Caco-2 (cell line): ENCODE data around the gene WNT3A. TPM values are rescaled to one million over a fixed set of nuclear protein-coding genes. Genes with fewer than 3 reads are reported as not detected.
"Not testable (repeated sequence)": the region's sequence is repeated elsewhere in the genome, so short reads cannot be mapped to it uniquely, and the experiment has no call there.

Experiments used
- BruUV-seq: library from RNA; stranded (reverse); fragments of 400-500 nt; replicated peaks from 2 replicates; lab custom pipeline; 2021; lab: Mats Ljungman, UMichigan
- CTCF ChIA-PET: fragments of 300-600 bp; sonication (Branson Sonifier 250); formaldehyde crosslinking; loops from one replicate; lab custom pipeline; 2022; ENCODE audit warnings: antibody characterized with exemption; lab: Charles Lee
- POLR2A ChIA-PET: fragments of 300-600 bp; sonication (Branson Sonifier 250); formaldehyde crosslinking; loops from one replicate; lab custom pipeline; 2022; ENCODE audit warnings: antibody characterized with exemption; lab: Charles Lee
- DNase-seq, 2 experiments: peaks; one replicate each; pipeline versions ENCODE4 v3.0.0 to v3.0.0-alpha.2; 2020 to 2022
- H3K27me3 ChIP-seq: replicated peaks from 2 replicates; pipeline ENCODE4 v1.6.0; 2011; ENCODE audit warnings: low read length; ENCODE audit not compliant: control insufficient read depth, insufficient read depth
- H3K36me3 ChIP-seq: 2 replicates; pipeline ENCODE4 v1.5.1; 2011; ENCODE audit warnings: low read length; ENCODE audit not compliant: control insufficient read depth, insufficient read depth
- H3K4me1 ChIP-seq: fragments of 250-450 bp; sonication (Bioruptor Pico); 2 replicates; pipeline ENCODE4 v1.5.1; 2020; ENCODE audit warnings: mild to moderate bottlenecking
- H3K4me3 ChIP-seq: 2 replicates; pipeline ENCODE4 v1.5.1; 2011; ENCODE audit warnings: low read depth, mild to moderate bottlenecking, control low read depth, low read length
- H3K9me3 ChIP-seq: fragments of 250-450 bp; sonication (Bioruptor Pico); 2 replicates; pipeline ENCODE4 v1.5.1; 2020; ENCODE audit warnings: mild to moderate bottlenecking, moderate library complexity
- H3K27ac Mint-ChIP-seq: one replicate; pipeline ENCODE4 v1.8.0; 2022; ENCODE audit warnings: mixed read lengths; ENCODE audit not compliant: unreplicated experiment
- H3K27me3 Mint-ChIP-seq: one replicate; pipeline ENCODE4 v1.8.0; 2022; ENCODE audit warnings: mixed read lengths; ENCODE audit not compliant: insufficient read depth, unreplicated experiment
- H3K36me3 Mint-ChIP-seq: one replicate; pipeline ENCODE4 v1.8.0; 2022; ENCODE audit warnings: mild to moderate bottlenecking, mixed read lengths; ENCODE audit not compliant: insufficient read depth, unreplicated experiment
- H3K4me1 Mint-ChIP-seq: one replicate; pipeline ENCODE4 v1.8.0; 2022; ENCODE audit warnings: low read depth, mixed read lengths; ENCODE audit not compliant: unreplicated experiment
- H3K4me3 Mint-ChIP-seq: one replicate; pipeline ENCODE4 v1.8.0; 2022; ENCODE audit warnings: mild to moderate bottlenecking, moderate library complexity, mixed read lengths; ENCODE audit not compliant: unreplicated experiment
- H3K9me3 Mint-ChIP-seq: one replicate; pipeline ENCODE4 v1.8.0; 2022; ENCODE audit warnings: mixed read lengths; ENCODE audit not compliant: unreplicated experiment
- CTCF ChIP-seq, 2 experiments: fragments of 200-600 bp in 1 of 2; IDR thresholded peaks; 1 replicate in 1 of 2; 2 replicates in 1 of 2; pipeline versions ENCODE4 v1.5.1 to v1.8.0; 2011 to 2022; ENCODE audit warnings: antibody characterized with exemption in 1 of 2, control low read depth in 1 of 2, inconsistent platforms in 1 of 2, low read depth in 1 of 2, low read length in 1 of 2, mild to moderate bottlenecking in 1 of 2, moderate library complexity in 1 of 2; ENCODE audit not compliant: insufficient read depth in 1 of 2, severe bottlenecking in 1 of 2, unreplicated experiment in 1 of 2
- intact Hi-C: fragments of 100-400 bp; cut with micrococcal nuclease; formaldehyde crosslinking; loops from one replicate; pipeline ENCODE4 v1.10.0; 2022; ENCODE audit not compliant: unreplicated experiment
- total RNA-seq: library from RNA; stranded (reverse); gene quantifications from 2 replicates; pipeline ENCODE4 v1.2.3, GENCODE V29; 2022

WNT3A gene
- total RNA-seq, 1 experiment from 2014 or later: 0.09 TPM

GRCh38 chr1:228017356-228018124, 10.7 kb downstream of the WNT3A start:
- ChIA-PET CTCF (interaction anchor here (1.0 kb wide), 1 partner anchor 13 kb away, joined by 3 read pairs; no protein-coding TSS in a partner anchor), POLR2A (no interaction called here)
- Mint-ChIP-seq H3K4me1 (no peaks in the 10 kb centered on the region), H3K27ac (no peak overlapping the region), H3K9me3 (no peaks in the 10 kb centered on the region), H3K36me3 (no peaks in the 10 kb centered on the region), H3K27me3 (peaks cover 3% of the 10 kb centered on the region), H3K4me3 (no peak overlapping the region)
- 0 out of 2 replicates have a peak, but pooled peaks cover 3% of the 10 kb centered on the region for H3K4me1 ChIP-seq
- BruUV-seq: no TSS peak
- no peaks in the 10 kb centered on the region for H3K36me3 ChIP-seq
- no peak for TF ChIP-seq CTCF (IDR thresholded peaks at IDR 0.05; ENCODE audit: insufficient read depth in 1 of 2, low read depth in 1 of 2, low read length in 1 of 2, severe bottlenecking in 1 of 2, unreplicated experiment in 1 of 2)
- no peak for DNase-seq
- no peak overlapping the region for H3K4me3 ChIP-seq
- intact Hi-C loops: no loop called here
- H3K27me3 ChIP-seq: no peaks in the 10 kb centered on the region
- H3K9me3 ChIP-seq: no peaks in the 10 kb centered on the region

- no peaks in the 10 kb centered on the region for H3K36me3 Mint-ChIP-seq
- H3K9me3 Mint-ChIP-seq: no peaks in the 10 kb centered on the region
- H3K27me3 ChIP-seq: no peaks in the 10 kb centered on the region
- peaks cover 4% of the 10 kb centered on the region for H3K27me3 Mint-ChIP-seq
- H3K9me3 ChIP-seq: no peaks in the 10 kb centered on the region
- TF ChIP-seq CTCF (IDR thresholded peaks at IDR 0.05; ENCODE audit: insufficient read depth in 1 of 2, low read depth in 1 of 2, low read length in 1 of 2, severe bottlenecking in 1 of 2, unreplicated experiment in 1 of 2): no peak
- no peak overlapping the region for H3K4me3 Mint-ChIP-seq
- no peaks in the 10 kb centered on the region for H3K36me3 ChIP-seq
- no peak overlapping the region for H3K4me3 ChIP-seq
- intact Hi-C loops: no loop called here
- DNase-seq: no peak
- no TSS peak for BruUV-seq
- POLR2A ChIA-PET: no interaction called here
- 0 out of 2 replicates have a peak, but pooled peaks cover 3% of the 10 kb centered on the region for H3K4me1 ChIP-seq
- H3K27ac Mint-ChIP-seq: no peak overlapping the region
- CTCF ChIA-PET: no interaction called here
- no peaks in the 10 kb centered on the region for H3K4me1 Mint-ChIP-seq
Observed at GRCh38 chr1:228018125-228018398, 11.3 kb downstream of the WNT3A start.

GRCh38 chr1:228018961-228019721, 12.3 kb downstream of the WNT3A start:
- H3K9me3 ChIP-seq: no peaks in the 10 kb centered on the region
- ChIA-PET CTCF (no interaction called here), POLR2A (no interaction called here)
- H3K27me3 ChIP-seq: no peaks in the 10 kb centered on the region
- intact Hi-C loops: no loop called here
- H3K36me3 ChIP-seq: no peaks in the 10 kb centered on the region
- H3K36me3 Mint-ChIP-seq: no peaks in the 10 kb centered on the region
- BruUV-seq: no TSS peak
- TF ChIP-seq CTCF (IDR thresholded peaks at IDR 0.05; ENCODE audit: insufficient read depth in 1 of 2, low read depth in 1 of 2, low read length in 1 of 2, severe bottlenecking in 1 of 2, unreplicated experiment in 1 of 2): no peak
- no peak overlapping the region for H3K27ac Mint-ChIP-seq
- H3K4me1 Mint-ChIP-seq: no peaks in the 10 kb centered on the region
- H3K4me3 Mint-ChIP-seq: no peak overlapping the region
- H3K9me3 Mint-ChIP-seq: no peaks in the 10 kb centered on the region
- peaks cover 4% of the 10 kb centered on the region for H3K27me3 Mint-ChIP-seq
- DNase-seq: peak in 1 of 2 experiments; percentile 25
- H3K4me1 ChIP-seq: 0 out of 2 replicates have a peak, but pooled peaks cover 3% of the 10 kb centered on the region
- H3K4me3 ChIP-seq: no peak overlapping the region

GRCh38 chr1:228019722-228020083, 12.9 kb downstream of the WNT3A start:
- H3K36me3 ChIP-seq, CTCF ChIA-PET, intact Hi-C loops, H3K9me3 ChIP-seq, H3K9me3 Mint-ChIP-seq, POLR2A ChIA-PET, DNase-seq, H3K4me1 Mint-ChIP-seq, H3K4me3 ChIP-seq, H3K27ac Mint-ChIP-seq, H3K36me3 Mint-ChIP-seq, H3K27me3 ChIP-seq, H3K4me1 ChIP-seq, BruUV-seq, H3K27me3 Mint-ChIP-seq, H3K4me3 Mint-ChIP-seq: not testable (repeated sequence)
